Measurements from ENCODE around the gene NUTM2A. TPM values are rescaled to one million over a fixed set of nuclear protein-coding genes. Genes with fewer than 3 reads are reported as not detected.
"Not testable (repeated sequence)": the region's sequence is repeated elsewhere in the genome, so short reads cannot be mapped to it uniquely, and the experiment has no call there.

Gene NUTM2A
- total RNA-seq (2022) (0.47 and 0.82 TPM in 2 replicates), Bru-seq, nascent RNA (percentile 28 among the genes with signal in this experiment), BruChase-seq, experiment 1, labeled RNA remaining after a 6-hour chase (percentile 22 among the genes with signal in this experiment), BruChase-seq, experiment 2, labeled RNA remaining after a 2-hour chase (percentile 25 among the genes with signal in this experiment)
- long read RNA-seq = 0 reads

- DNase-seq (ENCODE audit: unreplicated experiment); intact Hi-C loops (cut with micrococcal nuclease); H3K36me3 Mint-ChIP-seq (ENCODE audit: insufficient read depth, unreplicated experiment); H3K9me3 Mint-ChIP-seq (ENCODE audit: unreplicated experiment); H3K27me3 Mint-ChIP-seq (ENCODE audit: insufficient read depth, unreplicated experiment); H3K27ac Mint-ChIP-seq (ENCODE audit: low read depth, unreplicated experiment); BruUV-seq (replicated peaks); H3K4me3 Mint-ChIP-seq (ENCODE audit: unreplicated experiment); POLR2A ChIA-PET; H3K4me1 Mint-ChIP-seq (ENCODE audit: insufficient read depth, unreplicated experiment); CTCF ChIA-PET: not testable (repeated sequence)
Measured at GRCh38 chr10:87225148-87225547, at the start of gene NUTM2A. Gene NUTM2A (plus strand): TSS chr10:87225448. CDS start chr10:87225831, 383 bp downstream.

GRCh38 chr10:87177587-87177986 is 47.7 kb upstream of the NUTM2A start:
- H3K27me3 Mint-ChIP-seq (ENCODE audit: insufficient read depth, unreplicated experiment); DNase-seq (ENCODE audit: unreplicated experiment); CTCF ChIA-PET; H3K9me3 Mint-ChIP-seq (ENCODE audit: unreplicated experiment); BruUV-seq (replicated peaks); H3K4me3 Mint-ChIP-seq (ENCODE audit: unreplicated experiment); H3K4me1 Mint-ChIP-seq (ENCODE audit: insufficient read depth, unreplicated experiment); H3K27ac Mint-ChIP-seq (ENCODE audit: low read depth, unreplicated experiment); intact Hi-C loops (cut with micrococcal nuclease); POLR2A ChIA-PET: not testable (repeated sequence)
- H3K36me3 Mint-ChIP-seq (ENCODE audit: insufficient read depth, unreplicated experiment) = peaks cover 34% of the 10 kb centered on the region

GRCh38 chr10:87184421-87184820 is 40.8 kb upstream of the NUTM2A start:
- DNase-seq (ENCODE audit: unreplicated experiment); H3K27me3 Mint-ChIP-seq (ENCODE audit: insufficient read depth, unreplicated experiment); POLR2A ChIA-PET; H3K4me1 Mint-ChIP-seq (ENCODE audit: insufficient read depth, unreplicated experiment); CTCF ChIA-PET; intact Hi-C loops (cut with micrococcal nuclease); BruUV-seq (replicated peaks); H3K4me3 Mint-ChIP-seq (ENCODE audit: unreplicated experiment): not testable (repeated sequence)
- Mint-ChIP-seq H3K9me3 (ENCODE audit: unreplicated experiment) (peaks cover 24% of the 10 kb centered on the region), H3K36me3 (ENCODE audit: insufficient read depth, unreplicated experiment) (peaks cover 70% of the 10 kb centered on the region), H3K27ac (ENCODE audit: low read depth, unreplicated experiment) (peak overlapping the region; percentile 73)

DNA sequence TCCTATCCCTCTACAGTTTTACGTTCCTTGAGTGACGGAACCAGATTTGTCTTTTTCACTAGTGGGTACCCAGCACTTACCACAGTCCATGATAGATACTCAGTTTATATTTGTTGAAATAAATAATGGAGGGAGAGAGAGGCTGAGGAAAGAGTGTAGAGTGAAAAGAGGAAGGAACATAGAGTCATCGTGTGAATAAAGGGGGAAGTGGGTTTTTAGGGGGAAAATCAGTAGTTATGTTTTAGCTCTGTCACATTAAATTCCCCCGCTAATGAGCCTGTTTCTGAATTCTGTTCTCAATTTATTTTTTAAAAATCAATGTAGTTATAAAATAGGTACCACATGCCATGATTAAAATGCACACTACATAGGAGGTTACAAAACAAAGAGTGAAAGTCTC is 39.2 kb upstream of the NUTM2A start:
- BruUV-seq (replicated peaks); H3K27ac Mint-ChIP-seq (ENCODE audit: low read depth, unreplicated experiment); H3K4me3 Mint-ChIP-seq (ENCODE audit: unreplicated experiment); CTCF ChIA-PET; intact Hi-C loops (cut with micrococcal nuclease); DNase-seq (ENCODE audit: unreplicated experiment); H3K27me3 Mint-ChIP-seq (ENCODE audit: insufficient read depth, unreplicated experiment); H3K4me1 Mint-ChIP-seq (ENCODE audit: insufficient read depth, unreplicated experiment): not testable (repeated sequence)
- peaks cover 24% of the 10 kb centered on the region for H3K9me3 Mint-ChIP-seq (ENCODE audit: unreplicated experiment)
- H3K36me3 Mint-ChIP-seq (ENCODE audit: insufficient read depth, unreplicated experiment) = peaks cover 65% of the 10 kb centered on the region
- POLR2A ChIA-PET = interaction anchor here (0.7 kb wide), 1 partner anchor 193 kb away, joined by 3 read pairs; no protein-coding TSS in a partner anchor

GRCh38 chr10:87187573-87187972 is 37.7 kb upstream of the NUTM2A start:
- BruUV-seq (replicated peaks); DNase-seq (ENCODE audit: unreplicated experiment); H3K4me1 Mint-ChIP-seq (ENCODE audit: insufficient read depth, unreplicated experiment); H3K27ac Mint-ChIP-seq (ENCODE audit: low read depth, unreplicated experiment); intact Hi-C loops (cut with micrococcal nuclease); H3K27me3 Mint-ChIP-seq (ENCODE audit: insufficient read depth, unreplicated experiment); CTCF ChIA-PET; H3K4me3 Mint-ChIP-seq (ENCODE audit: unreplicated experiment); POLR2A ChIA-PET: not testable (repeated sequence)
- Mint-ChIP-seq H3K36me3 (ENCODE audit: insufficient read depth, unreplicated experiment) (peaks cover 71% of the 10 kb centered on the region), H3K9me3 (ENCODE audit: unreplicated experiment) (peaks cover 22% of the 10 kb centered on the region)

DNA sequence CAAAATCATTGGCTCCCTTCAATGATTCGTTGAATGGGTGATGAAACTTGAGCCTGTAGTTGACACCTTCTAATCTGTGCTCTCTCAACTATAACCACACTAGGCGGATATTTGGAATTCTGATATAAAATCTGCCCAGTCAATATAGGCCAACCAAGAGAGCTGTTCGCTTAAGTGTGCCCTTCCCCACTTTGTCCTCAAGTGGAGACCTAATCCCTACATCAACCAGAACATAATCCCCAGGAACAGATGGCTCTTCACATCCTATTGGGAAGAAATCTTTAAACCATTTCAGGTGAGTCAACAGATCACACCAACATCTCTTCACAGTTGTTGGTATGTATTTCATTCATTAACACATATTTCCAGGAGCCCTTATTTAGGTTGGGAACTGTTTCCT is 33.4 kb upstream of the NUTM2A start:
- BruUV-seq (replicated peaks); H3K4me1 Mint-ChIP-seq (ENCODE audit: insufficient read depth, unreplicated experiment); intact Hi-C loops (cut with micrococcal nuclease); POLR2A ChIA-PET; DNase-seq (ENCODE audit: unreplicated experiment); CTCF ChIA-PET; H3K9me3 Mint-ChIP-seq (ENCODE audit: unreplicated experiment); H3K27ac Mint-ChIP-seq (ENCODE audit: low read depth, unreplicated experiment); H3K4me3 Mint-ChIP-seq (ENCODE audit: unreplicated experiment); H3K27me3 Mint-ChIP-seq (ENCODE audit: insufficient read depth, unreplicated experiment): not testable (repeated sequence)
- peaks cover 57% of the 10 kb centered on the region for H3K36me3 Mint-ChIP-seq (ENCODE audit: insufficient read depth, unreplicated experiment)

DNA sequence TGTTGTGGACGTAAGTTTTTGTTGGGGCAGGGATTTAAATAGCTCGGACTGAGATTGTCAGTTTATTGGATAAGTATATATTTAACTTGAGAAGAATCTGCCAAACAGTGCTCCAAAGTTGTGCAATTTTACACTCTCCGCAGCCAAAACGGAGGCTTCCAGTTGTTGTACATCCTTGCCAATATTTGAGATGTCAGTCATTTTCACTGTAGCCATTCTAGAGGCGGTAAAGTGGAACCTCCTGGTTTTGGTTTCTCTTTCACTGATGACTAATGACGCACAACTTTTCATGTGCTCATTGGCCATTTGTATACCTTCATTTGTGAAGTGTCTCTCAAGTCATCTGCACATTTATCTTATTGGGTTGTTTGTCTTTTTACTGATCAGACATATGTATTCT is 24.3 kb upstream of the NUTM2A start:
- peak; percentile 91 for DNase-seq (ENCODE audit: unreplicated experiment)
- H3K4me3 Mint-ChIP-seq (ENCODE audit: unreplicated experiment); H3K27ac Mint-ChIP-seq (ENCODE audit: low read depth, unreplicated experiment); H3K27me3 Mint-ChIP-seq (ENCODE audit: insufficient read depth, unreplicated experiment); POLR2A ChIA-PET; H3K4me1 Mint-ChIP-seq (ENCODE audit: insufficient read depth, unreplicated experiment); BruUV-seq (replicated peaks); CTCF ChIA-PET; intact Hi-C loops (cut with micrococcal nuclease); H3K9me3 Mint-ChIP-seq (ENCODE audit: unreplicated experiment): not testable (repeated sequence)
- H3K36me3 Mint-ChIP-seq (ENCODE audit: insufficient read depth, unreplicated experiment) = peaks cover 11% of the 10 kb centered on the region

- DNase-seq (ENCODE audit: unreplicated experiment); POLR2A ChIA-PET; BruUV-seq (replicated peaks); H3K36me3 Mint-ChIP-seq (ENCODE audit: insufficient read depth, unreplicated experiment); H3K27me3 Mint-ChIP-seq (ENCODE audit: insufficient read depth, unreplicated experiment); H3K27ac Mint-ChIP-seq (ENCODE audit: low read depth, unreplicated experiment); H3K4me3 Mint-ChIP-seq (ENCODE audit: unreplicated experiment); CTCF ChIA-PET; H3K9me3 Mint-ChIP-seq (ENCODE audit: unreplicated experiment); H3K4me1 Mint-ChIP-seq (ENCODE audit: insufficient read depth, unreplicated experiment); intact Hi-C loops (cut with micrococcal nuclease): not testable (repeated sequence)
Measured at GRCh38 chr10:87204801-87205200, 20.4 kb upstream of the NUTM2A start.

DNA sequence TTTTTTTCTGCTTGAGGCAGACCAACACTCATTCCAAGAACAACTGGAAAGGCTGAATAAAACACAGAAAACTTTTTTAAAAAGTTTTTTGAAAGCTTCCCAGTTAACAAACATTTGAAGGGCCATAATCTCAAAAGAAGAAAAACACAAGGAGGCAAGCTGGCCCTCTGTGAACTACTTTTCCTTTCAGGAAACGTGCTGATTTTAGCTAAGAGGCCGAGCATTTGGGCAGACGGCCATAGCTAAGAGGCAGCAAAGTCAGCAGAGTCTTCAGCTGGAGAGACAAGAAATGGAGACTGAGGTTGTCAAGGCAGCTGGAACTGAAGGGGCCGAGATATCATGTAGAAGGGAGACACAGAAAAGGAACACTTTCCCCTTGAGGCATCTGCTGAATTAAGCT is 18.3 kb upstream of the NUTM2A start:
- H3K36me3 Mint-ChIP-seq (ENCODE audit: insufficient read depth, unreplicated experiment); DNase-seq (ENCODE audit: unreplicated experiment); H3K27me3 Mint-ChIP-seq (ENCODE audit: insufficient read depth, unreplicated experiment); CTCF ChIA-PET; H3K4me3 Mint-ChIP-seq (ENCODE audit: unreplicated experiment); H3K9me3 Mint-ChIP-seq (ENCODE audit: unreplicated experiment); H3K4me1 Mint-ChIP-seq (ENCODE audit: insufficient read depth, unreplicated experiment); H3K27ac Mint-ChIP-seq (ENCODE audit: low read depth, unreplicated experiment); BruUV-seq (replicated peaks); intact Hi-C loops (cut with micrococcal nuclease): not testable (repeated sequence)
- POLR2A ChIA-PET = interaction anchor here (0.6 kb wide), 1 partner anchor 254 kb away, joined by 3 read pairs; no protein-coding TSS in a partner anchor

DNA sequence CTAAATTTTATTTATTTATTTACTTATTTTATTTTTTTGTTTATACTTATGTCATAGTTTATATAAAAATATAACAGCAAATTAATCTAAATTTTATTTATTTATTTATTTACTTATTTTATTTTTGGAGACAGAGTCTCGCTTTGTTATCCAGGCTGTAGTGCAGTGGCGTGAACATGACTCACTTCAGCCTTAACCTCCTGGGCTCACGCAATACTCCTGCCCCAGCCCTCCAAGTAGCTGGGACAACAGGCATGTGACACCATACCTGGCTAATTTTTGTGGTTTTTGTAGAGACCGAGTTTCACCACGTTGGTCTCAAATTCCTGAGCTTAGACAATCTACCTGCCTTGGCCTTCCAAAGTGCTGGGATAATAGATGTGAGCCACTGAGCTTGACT is 14.9 kb upstream of the NUTM2A start:
- CTCF ChIA-PET; H3K36me3 Mint-ChIP-seq (ENCODE audit: insufficient read depth, unreplicated experiment); H3K27me3 Mint-ChIP-seq (ENCODE audit: insufficient read depth, unreplicated experiment); H3K4me1 Mint-ChIP-seq (ENCODE audit: insufficient read depth, unreplicated experiment); BruUV-seq (replicated peaks); intact Hi-C loops (cut with micrococcal nuclease); H3K4me3 Mint-ChIP-seq (ENCODE audit: unreplicated experiment); H3K9me3 Mint-ChIP-seq (ENCODE audit: unreplicated experiment); H3K27ac Mint-ChIP-seq (ENCODE audit: low read depth, unreplicated experiment); POLR2A ChIA-PET: not testable (repeated sequence)
- peak; percentile 66 for DNase-seq (ENCODE audit: unreplicated experiment)
